ENCODE data around the gene MBNL2.

DNA sequence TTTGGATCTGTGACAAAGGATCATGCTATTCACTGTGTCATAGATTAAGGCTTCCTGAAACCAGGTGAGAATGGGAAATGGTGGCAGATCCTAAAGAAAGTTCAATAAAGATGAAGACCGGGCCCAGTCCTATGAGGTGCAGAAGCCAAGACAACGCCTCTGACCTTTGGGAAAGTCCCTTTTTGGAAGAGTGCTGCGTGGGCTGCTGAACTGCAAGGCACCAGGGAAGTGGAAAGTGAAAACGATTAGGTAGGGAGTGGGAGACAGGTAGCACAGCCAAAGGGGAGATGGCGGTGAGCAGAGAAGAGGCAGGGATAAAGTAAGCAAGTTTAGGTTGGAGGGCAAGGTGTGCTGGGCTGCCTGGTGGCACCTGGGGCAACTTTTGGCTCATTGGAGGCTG, 16.3 kb downstream of the MBNL2 start:
- TF ChIP-seq, protein P1, sequence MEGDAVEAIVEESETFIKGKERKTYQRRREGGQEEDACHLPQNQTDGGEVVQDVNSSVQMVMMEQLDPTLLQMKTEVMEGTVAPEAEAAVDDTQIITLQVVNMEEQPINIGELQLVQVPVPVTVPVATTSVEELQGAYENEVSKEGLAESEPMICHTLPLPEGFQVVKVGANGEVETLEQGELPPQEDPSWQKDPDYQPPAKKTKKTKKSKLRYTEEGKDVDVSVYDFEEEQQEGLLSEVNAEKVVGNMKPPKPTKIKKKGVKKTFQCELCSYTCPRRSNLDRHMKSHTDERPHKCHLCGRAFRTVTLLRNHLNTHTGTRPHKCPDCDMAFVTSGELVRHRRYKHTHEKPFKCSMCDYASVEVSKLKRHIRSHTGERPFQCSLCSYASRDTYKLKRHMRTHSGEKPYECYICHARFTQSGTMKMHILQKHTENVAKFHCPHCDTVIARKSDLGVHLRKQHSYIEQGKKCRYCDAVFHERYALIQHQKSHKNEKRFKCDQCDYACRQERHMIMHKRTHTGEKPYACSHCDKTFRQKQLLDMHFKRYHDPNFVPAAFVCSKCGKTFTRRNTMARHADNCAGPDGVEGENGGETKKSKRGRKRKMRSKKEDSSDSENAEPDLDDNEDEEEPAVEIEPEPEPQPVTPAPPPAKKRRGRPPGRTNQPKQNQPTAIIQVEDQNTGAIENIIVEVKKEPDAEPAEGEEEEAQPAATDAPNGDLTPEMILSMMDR (IDR thresholded peaks at IDR 0.05; ENCODE audit: low read depth, low read length) = no peak
- TF ChIP-seq EZH2phosphoT487 (IDR thresholded peaks at IDR 0.05; ENCODE audit: low read depth) = no peak
